HepG2 (cell line): ENCODE data around the gene EPB41L2. TPM values are rescaled to one million over a fixed set of nuclear protein-coding genes. Genes with fewer than 3 reads are reported as not detected.

ENCODE experiments used
- CEBPG ChIP-seq: IDR thresholded peaks from 2 replicates; pipeline ENCODE4 v1.6.1; 2016
- CHD2 ChIP-seq: IDR thresholded peaks from 2 replicates; pipeline ENCODE4 v1.6.1; 2011; ENCODE audit warnings: low read depth, low read length, improper control_type of control experiment
- GATAD1 ChIP-seq: IDR thresholded peaks from 2 replicates; pipeline ENCODE4 v1.6.1; 2016; ENCODE audit warnings: missing genetic modification reagents, missing compliant biosample characterization
- SMC3 ChIP-seq: IDR thresholded peaks from 2 replicates; pipeline ENCODE4 v1.6.1; 2011; ENCODE audit warnings: low read length, improper control_type of control experiment
- SOX13 ChIP-seq, 3 experiments: fragments of 450-650 bp in 1 of 3; sonication (generic) in 1 of 3; formaldehyde crosslinking in 1 of 3; IDR thresholded peaks in 2 of 3; conservative IDR thresholded peaks in 1 of 3; 2 replicates each; pipeline versions ENCODE4 v1.5.0 to v1.6.1; 2016 to 2020; ENCODE audit warnings: antibody characterized with exemption in 1 of 3, mild to moderate bottlenecking in 1 of 3, missing compliant biosample characterization in 1 of 3, missing genetic modification reagents in 1 of 3, moderate library complexity in 1 of 3
- SRSF4 ChIP-seq: fragments of 200-400 bp; formaldehyde crosslinking; IDR thresholded peaks from one replicate; pipeline ENCODE4 v1.6.1; 2018; ENCODE audit warnings: mild to moderate bottlenecking, low read depth, low read length, moderate library complexity; ENCODE audit not compliant: poor library complexity, severe bottlenecking
- ZMAT3 ChIP-seq: sonication (generic); formaldehyde crosslinking; conservative IDR thresholded peaks from 2 replicates; pipeline ENCODE4 v1.7.0; 2021; ENCODE audit warnings: missing genetic modification reagents
- ZNF124 ChIP-seq: sonication (generic); formaldehyde crosslinking; IDR thresholded peaks from 2 replicates; pipeline ENCODE4 v1.4.0; 2020; ENCODE audit warnings: missing genetic modification reagents
- ZNF251 ChIP-seq: sonication (generic); formaldehyde crosslinking; IDR thresholded peaks from 2 replicates; pipeline ENCODE4 v1.9.0; 2021; ENCODE audit warnings: mild to moderate bottlenecking, missing genetic modification reagents
- ZNF256 ChIP-seq: sonication (generic); formaldehyde crosslinking; conservative IDR thresholded peaks from 2 replicates; pipeline ENCODE4 v1.4.0; 2020; ENCODE audit warnings: missing genetic modification reagents
- ZNF333 ChIP-seq: sonication (generic); formaldehyde crosslinking; IDR thresholded peaks from 2 replicates; pipeline ENCODE4 v1.4.0; 2020; ENCODE audit warnings: mild to moderate bottlenecking, missing genetic modification reagents, borderline replicate concordance
- ZNF562 ChIP-seq: sonication (generic); formaldehyde crosslinking; IDR thresholded peaks from 2 replicates; pipeline ENCODE4 v1.8.0; 2022; ENCODE audit warnings: missing genetic modification reagents, borderline replicate concordance
- ZNF776 ChIP-seq: sonication (generic); formaldehyde crosslinking; IDR thresholded peaks from 2 replicates; pipeline ENCODE4 v1.4.0; 2020; ENCODE audit warnings: mild to moderate bottlenecking, missing genetic modification reagents
- polyA plus RNA-seq, 8 experiments: library from polyadenylated mRNA; depleted of rRNA in 3 of 8; stranded (reverse) in 7 of 8; unstranded in 1 of 8; fragments of >200 nt; fragmentation: Illumina TruSeq in 4 of 8; extraction: Trizol in 4 of 8; gene quantifications; 2 replicates each; pipeline versions ENCODE4 v1.2.1 to v1.2.3, GENCODE V29; 2011 to 2016; ENCODE audit warnings: low read depth in 4 of 8, missing spikeins in 1 of 8, mixed read lengths in 1 of 8; ENCODE audit not compliant: insufficient read depth in 1 of 8
- total RNA-seq, 5 experiments: library from RNA; depleted of rRNA; stranded (reverse); fragments of >200 nt; fragmentation: Illumina TruSeq; extraction: Trizol; gene quantifications; 2 replicates each; pipeline ENCODE4 v1.2.3, GENCODE V29; 2016; ENCODE audit warnings: low read depth in 1 of 5
- TF ChIP-seq, protein P1 (sequence below): sonication (generic); formaldehyde crosslinking; IDR thresholded peaks from 2 replicates; pipeline ENCODE4 v1.8.0; 2023; ENCODE audit warnings: mild to moderate bottlenecking, missing genetic modification reagents
- TF ChIP-seq, protein P2 (sequence below): sonication (generic); formaldehyde crosslinking; conservative IDR thresholded peaks from 2 replicates; pipeline ENCODE4 v1.8.0; 2022; ENCODE audit warnings: missing genetic modification reagents
- TF ChIP-seq, protein P3 (sequence below): sonication (generic); formaldehyde crosslinking; IDR thresholded peaks from 2 replicates; pipeline ENCODE4 v1.4.0; 2020; ENCODE audit warnings: missing genetic modification reagents
- TF ChIP-seq, protein P4 (sequence below), 2 experiments: sonication (generic) in 1 of 2; formaldehyde crosslinking in 1 of 2; IDR thresholded peaks; 2 replicates each; pipeline versions ENCODE4 v1.5.1 to v1.6.1; 2011 to 2020; ENCODE audit warnings: borderline replicate concordance in 1 of 2, low read depth in 1 of 2, low read length in 1 of 2, mild to moderate bottlenecking in 1 of 2, missing genetic modification reagents in 1 of 2, moderate library complexity in 1 of 2
- TF ChIP-seq, protein P5 (sequence below): IDR thresholded peaks from 2 replicates; pipeline ENCODE4 v1.6.1; 2012; ENCODE audit warnings: low read length, improper control_type of control experiment

EPB41L2 gene
- total and polyA plus RNA-seq, 2 of the 13 experiments (the other 11 are each of a cell fraction or from before 2014, with no cell fraction given): 41.7 to 56.4 TPM

DNA sequence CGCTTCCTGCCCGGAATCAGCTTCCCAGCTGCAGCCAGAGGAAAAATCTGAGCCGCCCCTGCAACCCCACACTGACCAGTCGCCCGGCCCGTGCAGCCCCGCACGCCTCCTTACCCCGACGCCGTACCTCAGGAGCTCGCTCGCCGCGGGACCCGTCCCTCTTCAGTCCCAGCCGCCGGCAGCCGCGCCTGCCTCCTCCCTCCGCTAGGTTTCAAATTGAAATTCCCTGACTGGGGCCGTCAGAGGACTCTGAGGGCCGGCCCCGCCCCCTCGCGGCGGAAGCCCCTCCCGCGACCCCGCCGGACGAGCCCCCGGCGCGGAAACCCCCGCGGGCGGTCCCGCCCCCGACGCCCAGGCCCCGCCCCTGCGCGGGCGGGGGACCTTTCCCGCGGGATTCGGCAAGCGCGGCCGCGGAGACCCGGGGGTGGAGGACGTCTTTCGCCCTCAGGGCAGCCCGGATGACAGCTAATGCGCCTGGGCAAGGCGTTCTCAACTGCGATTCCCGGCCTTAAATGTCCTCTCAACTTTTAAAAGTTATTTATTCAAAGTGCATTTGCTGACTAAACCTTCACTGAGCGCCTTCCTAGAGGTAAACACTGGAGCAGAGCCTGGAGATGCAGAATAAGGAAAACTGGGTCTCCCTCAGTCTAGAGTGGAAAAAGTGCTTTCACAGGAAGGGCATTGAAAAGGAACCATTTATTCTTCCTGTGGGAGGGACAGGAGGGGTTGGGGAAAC, at the start of gene EPB41L2 (continued):
- TF ChIP-seq ZNF251 (no peak), SRSF4 (no peak), GATAD1 (peak; percentile 55), ZNF562 (no peak), ZNF333 (peak; percentile 52; the same call in 1 of the 2 replicates), ZNF256 (no peak), ZNF776 (CRISPR knock-in tag) (peak; percentile 48; the same call in 1 of the 2 replicates), SMC3 (no peak), SOX13 (IDR thresholded peaks at IDR 0.05) (peak; percentile 8; the same call in 1 of the 2 replicates), SOX13 (CRISPR knock-in tag; conservative IDR thresholded peaks at IDR 0.05 in 1 of 2, IDR thresholded peaks at IDR 0.05 in 1 of 2) (peak in 1 of 2 experiments; percentile 27; a peak in 1 of 4 replicates), ZMAT3 (CRISPR knock-in tag) (0 out of 2 replicates have a peak, but pooled peaks have one; percentile 43), CHD2 (peak; percentile 85), ZNF124 (no peak), CEBPG (CRISPR knock-in tag) (no peak)
- TF ChIP-seq, protein P1, sequence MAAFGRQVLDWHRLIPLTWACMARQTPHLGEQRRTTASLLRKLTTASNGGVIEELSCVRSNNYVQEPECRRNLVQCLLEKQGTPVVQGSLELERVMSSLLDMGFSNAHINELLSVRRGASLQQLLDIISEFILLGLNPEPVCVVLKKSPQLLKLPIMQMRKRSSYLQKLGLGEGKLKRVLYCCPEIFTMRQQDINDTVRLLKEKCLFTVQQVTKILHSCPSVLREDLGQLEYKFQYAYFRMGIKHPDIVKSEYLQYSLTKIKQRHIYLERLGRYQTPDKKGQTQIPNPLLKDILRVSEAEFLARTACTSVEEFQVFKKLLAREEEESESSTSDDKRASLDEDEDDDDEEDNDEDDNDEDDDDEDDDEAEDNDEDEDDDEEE: no peak; the same call in 1 of the 2 replicates
- TF ChIP-seq, protein P2, sequence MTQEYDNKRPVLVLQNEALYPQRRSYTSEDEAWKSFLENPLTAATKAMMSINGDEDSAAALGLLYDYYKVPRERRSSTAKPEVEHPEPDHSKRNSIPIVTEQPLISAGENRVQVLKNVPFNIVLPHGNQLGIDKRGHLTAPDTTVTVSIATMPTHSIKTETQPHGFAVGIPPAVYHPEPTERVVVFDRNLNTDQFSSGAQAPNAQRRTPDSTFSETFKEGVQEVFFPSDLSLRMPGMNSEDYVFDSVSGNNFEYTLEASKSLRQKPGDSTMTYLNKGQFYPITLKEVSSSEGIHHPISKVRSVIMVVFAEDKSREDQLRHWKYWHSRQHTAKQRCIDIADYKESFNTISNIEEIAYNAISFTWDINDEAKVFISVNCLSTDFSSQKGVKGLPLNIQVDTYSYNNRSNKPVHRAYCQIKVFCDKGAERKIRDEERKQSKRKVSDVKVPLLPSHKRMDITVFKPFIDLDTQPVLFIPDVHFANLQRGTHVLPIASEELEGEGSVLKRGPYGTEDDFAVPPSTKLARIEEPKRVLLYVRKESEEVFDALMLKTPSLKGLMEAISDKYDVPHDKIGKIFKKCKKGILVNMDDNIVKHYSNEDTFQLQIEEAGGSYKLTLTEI (CRISPR knock-in tag): no peak
- TF ChIP-seq, protein P3, sequence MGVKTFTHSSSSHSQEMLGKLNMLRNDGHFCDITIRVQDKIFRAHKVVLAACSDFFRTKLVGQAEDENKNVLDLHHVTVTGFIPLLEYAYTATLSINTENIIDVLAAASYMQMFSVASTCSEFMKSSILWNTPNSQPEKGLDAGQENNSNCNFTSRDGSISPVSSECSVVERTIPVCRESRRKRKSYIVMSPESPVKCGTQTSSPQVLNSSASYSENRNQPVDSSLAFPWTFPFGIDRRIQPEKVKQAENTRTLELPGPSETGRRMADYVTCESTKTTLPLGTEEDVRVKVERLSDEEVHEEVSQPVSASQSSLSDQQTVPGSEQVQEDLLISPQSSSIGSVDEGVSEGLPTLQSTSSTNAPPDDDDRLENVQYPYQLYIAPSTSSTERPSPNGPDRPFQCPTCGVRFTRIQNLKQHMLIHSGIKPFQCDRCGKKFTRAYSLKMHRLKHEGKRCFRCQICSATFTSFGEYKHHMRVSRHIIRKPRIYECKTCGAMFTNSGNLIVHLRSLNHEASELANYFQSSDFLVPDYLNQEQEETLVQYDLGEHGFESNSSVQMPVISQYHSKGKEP (CRISPR knock-in tag): no peak
- TF ChIP-seq, protein P4, sequence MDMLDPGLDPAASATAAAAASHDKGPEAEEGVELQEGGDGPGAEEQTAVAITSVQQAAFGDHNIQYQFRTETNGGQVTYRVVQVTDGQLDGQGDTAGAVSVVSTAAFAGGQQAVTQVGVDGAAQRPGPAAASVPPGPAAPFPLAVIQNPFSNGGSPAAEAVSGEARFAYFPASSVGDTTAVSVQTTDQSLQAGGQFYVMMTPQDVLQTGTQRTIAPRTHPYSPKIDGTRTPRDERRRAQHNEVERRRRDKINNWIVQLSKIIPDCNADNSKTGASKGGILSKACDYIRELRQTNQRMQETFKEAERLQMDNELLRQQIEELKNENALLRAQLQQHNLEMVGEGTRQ (IDR thresholded peaks at IDR 0.05; ENCODE audit: low read depth, low read length): no peak
- TF ChIP-seq, protein P4 (CRISPR knock-in tag; IDR thresholded peaks at IDR 0.05; ENCODE audit: borderline replicate concordance): no peak
- TF ChIP-seq, protein P5, sequence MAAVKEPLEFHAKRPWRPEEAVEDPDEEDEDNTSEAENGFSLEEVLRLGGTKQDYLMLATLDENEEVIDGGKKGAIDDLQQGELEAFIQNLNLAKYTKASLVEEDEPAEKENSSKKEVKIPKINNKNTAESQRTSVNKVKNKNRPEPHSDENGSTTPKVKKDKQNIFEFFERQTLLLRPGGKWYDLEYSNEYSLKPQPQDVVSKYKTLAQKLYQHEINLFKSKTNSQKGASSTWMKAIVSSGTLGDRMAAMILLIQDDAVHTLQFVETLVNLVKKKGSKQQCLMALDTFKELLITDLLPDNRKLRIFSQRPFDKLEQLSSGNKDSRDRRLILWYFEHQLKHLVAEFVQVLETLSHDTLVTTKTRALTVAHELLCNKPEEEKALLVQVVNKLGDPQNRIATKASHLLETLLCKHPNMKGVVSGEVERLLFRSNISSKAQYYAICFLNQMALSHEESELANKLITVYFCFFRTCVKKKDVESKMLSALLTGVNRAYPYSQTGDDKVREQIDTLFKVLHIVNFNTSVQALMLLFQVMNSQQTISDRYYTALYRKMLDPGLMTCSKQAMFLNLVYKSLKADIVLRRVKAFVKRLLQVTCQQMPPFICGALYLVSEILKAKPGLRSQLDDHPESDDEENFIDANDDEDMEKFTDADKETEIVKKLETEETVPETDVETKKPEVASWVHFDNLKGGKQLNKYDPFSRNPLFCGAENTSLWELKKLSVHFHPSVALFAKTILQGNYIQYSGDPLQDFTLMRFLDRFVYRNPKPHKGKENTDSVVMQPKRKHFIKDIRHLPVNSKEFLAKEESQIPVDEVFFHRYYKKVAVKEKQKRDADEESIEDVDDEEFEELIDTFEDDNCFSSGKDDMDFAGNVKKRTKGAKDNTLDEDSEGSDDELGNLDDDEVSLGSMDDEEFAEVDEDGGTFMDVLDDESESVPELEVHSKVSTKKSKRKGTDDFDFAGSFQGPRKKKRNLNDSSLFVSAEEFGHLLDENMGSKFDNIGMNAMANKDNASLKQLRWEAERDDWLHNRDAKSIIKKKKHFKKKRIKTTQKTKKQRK: no peak
